Keratinocyte (primary cell): ENCODE data around the gene EVI5L. TPM values are rescaled to one million over a fixed set of nuclear protein-coding genes. Genes with fewer than 3 reads are reported as not detected.
"Not testable (repeated sequence)": the region's sequence is repeated elsewhere in the genome, so short reads cannot be mapped to it uniquely, and the experiment has no call there.

Source experiments
- DNase-seq: peaks from one replicate; pipeline ENCODE4 v3.0.0-alpha.2; 2011; ENCODE audit warnings: low read depth, missing footprints, low spot score
- FAIRE-seq: peaks from 2 replicates; lab custom pipeline; 2011; peaks lifted over from hg19 to GRCh38; lab: Jason Lieb, UNC
- H2AFZ ChIP-seq: 2 replicates; pipeline ENCODE4 v1.6.0; 2012; ENCODE audit warnings: low read length, control low read depth, inconsistent platforms; ENCODE audit not compliant: control insufficient read depth
- H3K27ac ChIP-seq: 2 replicates; pipeline ENCODE4 v1.5.1; 2011; ENCODE audit warnings: low read length; ENCODE audit not compliant: control insufficient read depth, insufficient read depth
- H3K27me3 ChIP-seq: 3 replicates; pipeline ENCODE4 v1.6.0; 2011; ENCODE audit warnings: low read length; ENCODE audit not compliant: control insufficient read depth, insufficient read depth; ENCODE audit errors: extremely low read depth
- H3K36me3 ChIP-seq, 2 experiments: 2 replicates in 1 of 2; 3 replicates in 1 of 2; pipeline ENCODE4 v1.5.1; 2011; ENCODE audit warnings: low read length in 2 of 2, mild to moderate bottlenecking in 1 of 2; ENCODE audit not compliant: control insufficient read depth in 2 of 2, insufficient read depth in 2 of 2; ENCODE audit errors: extremely low read depth in 1 of 2
- H3K4me1 ChIP-seq: 3 replicates; pipeline ENCODE4 v1.5.1; 2011; ENCODE audit warnings: low read length; ENCODE audit not compliant: control insufficient read depth, insufficient read depth; ENCODE audit errors: extremely low read depth
- H3K4me2 ChIP-seq: 3 replicates; pipeline ENCODE4 v1.6.0; 2011; ENCODE audit warnings: low read depth, low read length; ENCODE audit not compliant: control insufficient read depth, insufficient read depth; ENCODE audit errors: extremely low read depth
- H3K4me3 ChIP-seq, 3 experiments: fragments of 200-600 bp in 1 of 3; sonication (generic) in 1 of 3; 2 replicates in 2 of 3; 3 replicates in 1 of 3; pipeline ENCODE4 v1.5.1; 2011 to 2016; ENCODE audit warnings: low read length in 3 of 3, mild to moderate bottlenecking in 3 of 3, control low read depth in 2 of 3, inconsistent platforms in 1 of 3, low read depth in 1 of 3, mixed read lengths in 1 of 3, mixed run types in 1 of 3, moderate library complexity in 1 of 3; ENCODE audit not compliant: control insufficient read depth in 2 of 3, insufficient read depth in 2 of 3; ENCODE audit errors: extremely low read depth in 1 of 3
- H3K79me2 ChIP-seq: 2 replicates; pipeline ENCODE4 v1.6.0; 2012; ENCODE audit warnings: low read length; ENCODE audit not compliant: control insufficient read depth, insufficient read depth
- H3K9ac ChIP-seq: 3 replicates; pipeline ENCODE4 v1.6.0; 2011; ENCODE audit warnings: low read length; ENCODE audit not compliant: control insufficient read depth, insufficient read depth; ENCODE audit errors: extremely low read depth
- H3K9me1 ChIP-seq: 3 replicates; pipeline ENCODE4 v1.6.0; 2011; ENCODE audit warnings: low read length; ENCODE audit not compliant: control insufficient read depth, insufficient read depth; ENCODE audit errors: extremely low read depth
- H3K9me3 ChIP-seq: 2 replicates; pipeline ENCODE4 v1.5.1; 2012; ENCODE audit warnings: low read depth, low read length; ENCODE audit not compliant: control insufficient read depth
- H4K20me1 ChIP-seq: 3 replicates; pipeline ENCODE4 v1.6.0; 2011; ENCODE audit warnings: low read length; ENCODE audit not compliant: control insufficient read depth, insufficient read depth; ENCODE audit errors: extremely low read depth
- EZH2 ChIP-seq: IDR thresholded peaks from one replicate; pipeline ENCODE4 v1.6.1; 2012; ENCODE audit warnings: inconsistent platforms, mild to moderate bottlenecking, low read length, moderate library complexity
- dilution Hi-C: fragments of 300-500 bp; cut with MboI; formaldehyde crosslinking; loops from one replicate; pipeline ENCODE4 v1.7.0; 2020; ENCODE audit warnings: low sequenced_read_pairs; ENCODE audit not compliant: extremely low pct_ligation_motif_present
- polyA plus RNA-seq, 5 experiments: library from polyadenylated mRNA; depleted of rRNA in 3 of 5; stranded (reverse) in 3 of 5; stranded (forward) in 1 of 5; unstranded in 1 of 5; fragments of >200 nt; gene quantifications; 1 replicate in 1 of 5; 2 replicates in 3 of 5; 3 replicates in 1 of 5; pipeline versions ENCODE4 v1.2.1 to v1.2.3, GENCODE V29; 2011 to 2012; ENCODE audit warnings: missing spikeins in 2 of 5, low read depth in 1 of 5, low replicate concordance in 1 of 5
- TF ChIP-seq, protein P1 (sequence below), 3 experiments: IDR thresholded peaks in 1 of 3; conservative IDR thresholded peaks in 1 of 3; optimal IDR thresholded peaks in 1 of 3; 2 replicates in 2 of 3; 3 replicates in 1 of 3; pipeline versions ENCODE3 to v1.5.1; 2011; ENCODE audit warnings: low read length in 3 of 3, mild to moderate bottlenecking in 3 of 3, moderate library complexity in 2 of 3, control low read depth in 1 of 3, inconsistent platforms in 1 of 3; ENCODE audit not compliant: insufficient read depth in 2 of 3; ENCODE audit errors: extremely low read depth in 1 of 3

The EVI5L gene
- polyA plus RNA-seq, 1 donor (not counting 4 experiments of a cell fraction or from before 2014, with no cell fraction given), result 7.5 TPM

DNA sequence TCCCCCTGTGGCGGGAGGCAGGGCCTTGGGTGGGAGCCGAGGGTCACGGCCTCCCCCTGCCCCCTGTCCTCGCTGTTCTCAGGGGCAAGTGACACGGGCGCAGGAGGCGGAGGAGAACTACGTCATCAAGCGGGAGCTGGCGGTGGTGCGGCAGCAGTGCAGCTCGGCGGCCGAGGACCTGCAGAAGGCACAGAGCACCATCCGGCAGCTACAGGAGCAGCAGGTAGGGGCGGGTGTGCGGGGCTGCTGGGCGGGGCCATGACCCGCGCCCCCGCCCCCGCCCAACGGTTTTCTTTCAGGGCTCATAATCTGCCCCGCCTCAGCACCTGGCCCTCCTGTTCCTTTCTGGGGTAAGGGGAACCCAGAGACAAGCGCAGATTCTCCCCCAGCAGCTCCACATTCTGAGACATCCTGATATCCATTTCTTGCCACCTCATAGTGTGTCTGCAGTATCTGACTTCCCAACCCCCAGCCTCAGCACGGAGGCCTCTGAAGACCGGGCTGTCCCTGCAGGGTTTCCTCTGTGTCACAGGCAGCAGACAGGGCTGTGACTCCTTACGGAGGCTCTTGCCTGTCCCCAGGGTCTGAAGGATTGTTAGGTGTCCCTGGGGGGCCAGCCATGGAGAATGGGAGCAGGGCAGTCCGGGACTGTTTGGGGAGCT, 28.2 kb downstream of the EVI5L start:
- H3K36me3 ChIP-seq, result peaks cover 0 to 10% of the 10 kb centered on the region in 2 experiments
- H3K4me2 ChIP-seq, result no peak overlapping the region
- no peak overlapping the region for H3K9ac ChIP-seq
- H3K4me3 ChIP-seq, result no peak overlapping the region
- no peaks in the 10 kb centered on the region for H3K4me1 ChIP-seq
- no peak overlapping the region for H2AFZ ChIP-seq
- no peaks in the 10 kb centered on the region for H3K9me1 ChIP-seq
- H4K20me1 ChIP-seq, result no peaks in the 10 kb centered on the region
- dilution Hi-C loops, result no loop called here
- H3K27me3 ChIP-seq, result no peaks in the 10 kb centered on the region
- H3K79me2 ChIP-seq, result no peaks in the 10 kb centered on the region
- DNase-seq (no peak), FAIRE-seq (no peak)
- TF ChIP-seq EZH2, result no peak
- TF ChIP-seq, protein P1, sequence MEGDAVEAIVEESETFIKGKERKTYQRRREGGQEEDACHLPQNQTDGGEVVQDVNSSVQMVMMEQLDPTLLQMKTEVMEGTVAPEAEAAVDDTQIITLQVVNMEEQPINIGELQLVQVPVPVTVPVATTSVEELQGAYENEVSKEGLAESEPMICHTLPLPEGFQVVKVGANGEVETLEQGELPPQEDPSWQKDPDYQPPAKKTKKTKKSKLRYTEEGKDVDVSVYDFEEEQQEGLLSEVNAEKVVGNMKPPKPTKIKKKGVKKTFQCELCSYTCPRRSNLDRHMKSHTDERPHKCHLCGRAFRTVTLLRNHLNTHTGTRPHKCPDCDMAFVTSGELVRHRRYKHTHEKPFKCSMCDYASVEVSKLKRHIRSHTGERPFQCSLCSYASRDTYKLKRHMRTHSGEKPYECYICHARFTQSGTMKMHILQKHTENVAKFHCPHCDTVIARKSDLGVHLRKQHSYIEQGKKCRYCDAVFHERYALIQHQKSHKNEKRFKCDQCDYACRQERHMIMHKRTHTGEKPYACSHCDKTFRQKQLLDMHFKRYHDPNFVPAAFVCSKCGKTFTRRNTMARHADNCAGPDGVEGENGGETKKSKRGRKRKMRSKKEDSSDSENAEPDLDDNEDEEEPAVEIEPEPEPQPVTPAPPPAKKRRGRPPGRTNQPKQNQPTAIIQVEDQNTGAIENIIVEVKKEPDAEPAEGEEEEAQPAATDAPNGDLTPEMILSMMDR (optimal IDR thresholded peaks at IDR 0.05 in 1 of 3, IDR thresholded peaks at IDR 0.05 in 1 of 3, conservative IDR thresholded peaks at IDR 0.05 in 1 of 3; ENCODE audit: extremely low read depth in 1 of 3, insufficient read depth in 2 of 3, low read length in 3 of 3), result no peak
- no peaks in the 10 kb centered on the region for H3K9me3 ChIP-seq
- H3K27ac ChIP-seq, result no peak overlapping the region

DNA sequence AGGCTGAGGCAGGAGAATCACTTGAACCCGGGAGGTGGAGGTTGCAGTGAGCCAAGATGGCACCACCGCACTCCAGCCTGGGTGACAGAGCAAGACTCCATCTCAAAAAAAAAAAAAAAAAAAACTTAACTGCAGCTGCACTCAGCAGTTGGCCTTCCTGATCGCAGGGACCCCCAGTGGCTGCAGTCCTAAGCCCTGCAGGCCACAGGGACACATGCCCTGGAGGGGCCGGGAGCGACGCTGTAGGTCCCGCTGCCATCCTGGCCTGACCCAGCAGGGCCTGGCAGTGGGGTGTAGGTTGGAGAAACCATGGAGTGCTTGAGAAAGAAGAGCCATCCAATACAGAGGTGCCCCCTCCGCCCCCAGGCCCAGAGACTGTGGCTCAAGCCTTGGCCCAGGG, 29.1 kb downstream of the EVI5L start:
- H3K27ac ChIP-seq, H3K4me2 ChIP-seq, H3K27me3 ChIP-seq, H3K4me1 ChIP-seq, dilution Hi-C loops, H2AFZ ChIP-seq, H3K9ac ChIP-seq, DNase-seq, H3K79me2 ChIP-seq, H3K9me3 ChIP-seq, FAIRE-seq, H4K20me1 ChIP-seq, H3K9me1 ChIP-seq, H3K4me3 ChIP-seq: not testable (repeated sequence)
- H3K36me3 ChIP-seq, result peaks cover 0 to 10% of the 10 kb centered on the region in 2 experiments
